Activated CD4-positive, alpha-beta T cell treated with anti-CD3 and anti-CD28 coated beads, Interleukin-2, amount 50 U/mL, for 1 hour (primary cell): ENCODE data around the gene ALPG.

Experiments used
- DNase-seq: peaks from one replicate; pipeline ENCODE4 v3.0.0-alpha.2; 2020

The ALPG gene

DNA sequence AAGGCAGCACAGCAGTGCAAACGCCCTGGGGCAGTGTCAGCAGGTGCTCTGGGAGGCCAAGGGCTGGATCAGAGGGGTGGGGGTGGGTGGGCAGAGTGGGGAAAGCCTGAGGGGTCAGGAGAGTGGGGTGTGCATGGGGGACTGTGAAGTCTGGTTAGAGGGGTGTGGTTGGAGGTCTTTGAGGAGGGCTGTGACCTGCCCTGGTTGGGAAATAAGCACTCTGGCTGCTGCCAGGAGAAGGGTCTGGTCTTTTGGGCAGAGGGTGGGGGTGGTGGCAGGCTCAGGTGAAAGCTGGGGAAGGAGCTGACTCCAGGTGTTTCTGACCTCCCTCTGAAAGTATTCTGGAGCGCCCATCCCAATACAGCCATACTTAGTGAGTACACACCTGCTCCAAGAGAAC is 53.5 kb downstream of the ALPG start:
- DNase-seq, result no peak
